Upper lobe of right lung (tissue), 1 donor: Measurements from ENCODE around the gene FLT3. TPM values are rescaled to one million over a fixed set of nuclear protein-coding genes. Genes with fewer than 3 reads are reported as not detected.

ENCODE experiments used
- ATAC-seq: fragments of 200-7000 bp; cut with Tn5 transposase; one replicate; pipeline ENCODE4 v1.9.1; 2020; ENCODE audit warnings: mild to moderate bottlenecking, moderate library complexity
- DNase-seq: peaks from one replicate; pipeline ENCODE4 v3.0.0-alpha.2; 2020
- H3K27ac ChIP-seq: fragments of 200-600 bp; one replicate; pipeline ENCODE4 v1.8.0; 2022
- H3K27me3 ChIP-seq: fragments of 200-600 bp; one replicate; pipeline ENCODE4 v1.8.0; 2022; ENCODE audit warnings: mild to moderate bottlenecking
- H3K36me3 ChIP-seq: fragments of 200-600 bp; one replicate; pipeline ENCODE4 v1.8.0; 2022
- H3K4me1 ChIP-seq: fragments of 200-600 bp; one replicate; pipeline ENCODE4 v1.8.0; 2022
- H3K4me3 ChIP-seq: fragments of 200-600 bp; one replicate; pipeline ENCODE4 v1.8.0; 2022; ENCODE audit warnings: mild to moderate bottlenecking
- H3K9me3 ChIP-seq: fragments of 200-600 bp; one replicate; pipeline ENCODE4 v1.8.0; 2022
- intact Hi-C: fragments of 100-400 bp; cut with DNase I; formaldehyde crosslinking; loops from one replicate; pipeline ENCODE4 v1.11.0; 2022
- total RNA-seq: library from RNA; stranded (reverse); fragmentation: NEBNext Ultra II Directional; extraction: Animal tissue kit (Norgen Biotek cat#: 25700); gene quantifications from one replicate; pipeline ENCODE4 v1.2.1, GENCODE V29; 2021
- TF ChIP-seq, protein P1 (sequence below): fragments of 200-600 bp; IDR thresholded peaks from one replicate; pipeline ENCODE4 v1.8.0; 2022; ENCODE audit warnings: antibody characterized with exemption
- donor health status: DM: no; HTN: yes; CAD: no; lungs with severe emphysema.

The FLT3 gene
- total RNA-seq, 1 donor from 2014 or later = 1.1 TPM

DNA sequence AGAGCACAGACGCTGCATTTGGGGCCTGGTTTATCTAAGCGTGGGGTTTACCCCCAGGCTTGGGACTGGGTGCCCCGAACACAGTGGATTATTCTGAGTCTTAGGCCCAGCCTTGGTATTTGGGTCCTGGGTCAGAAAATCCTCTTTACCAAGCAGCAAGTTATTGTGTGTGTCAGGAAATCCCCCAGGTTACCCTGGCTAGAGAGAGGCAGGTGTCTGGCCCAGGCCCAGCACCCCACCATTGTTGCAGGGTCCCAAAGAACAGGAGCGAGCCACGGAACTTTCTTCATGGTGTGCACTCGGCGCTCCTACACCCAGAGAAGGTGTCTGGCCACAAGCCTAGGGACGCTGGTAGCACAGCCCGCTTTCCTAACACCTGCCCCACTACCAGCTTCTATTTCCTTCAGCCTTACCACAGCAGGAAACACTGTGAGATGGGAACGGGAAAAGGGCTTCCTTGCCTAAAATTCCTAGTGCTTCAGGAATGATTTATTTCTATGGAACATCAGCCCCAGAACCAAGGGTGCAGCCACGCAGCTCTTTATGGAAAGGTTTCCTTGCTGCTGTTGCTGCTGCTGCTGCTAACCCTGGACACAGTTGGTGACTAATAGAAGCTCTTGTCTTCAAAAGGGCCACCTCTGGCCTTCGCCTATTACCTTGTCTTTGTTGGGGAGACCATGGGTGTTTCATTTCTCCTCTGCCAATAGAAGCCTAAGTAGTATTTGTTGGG, 123.8 kb downstream of the FLT3 start:
- intact Hi-C loops = loop anchor here (10.0 kb wide), 1 partner anchor 152 kb away; no protein-coding TSS in a partner anchor
- Histone ChIP-seq H3K4me3 (no peak overlapping the region), H3K9me3 (no peaks in the 10 kb centered on the region), H3K27ac (no peak overlapping the region), H3K27me3 (peaks cover 97% of the 10 kb centered on the region), H3K36me3 (no peaks in the 10 kb centered on the region), H3K4me1 (no peaks in the 10 kb centered on the region)
- TF ChIP-seq, protein P1, sequence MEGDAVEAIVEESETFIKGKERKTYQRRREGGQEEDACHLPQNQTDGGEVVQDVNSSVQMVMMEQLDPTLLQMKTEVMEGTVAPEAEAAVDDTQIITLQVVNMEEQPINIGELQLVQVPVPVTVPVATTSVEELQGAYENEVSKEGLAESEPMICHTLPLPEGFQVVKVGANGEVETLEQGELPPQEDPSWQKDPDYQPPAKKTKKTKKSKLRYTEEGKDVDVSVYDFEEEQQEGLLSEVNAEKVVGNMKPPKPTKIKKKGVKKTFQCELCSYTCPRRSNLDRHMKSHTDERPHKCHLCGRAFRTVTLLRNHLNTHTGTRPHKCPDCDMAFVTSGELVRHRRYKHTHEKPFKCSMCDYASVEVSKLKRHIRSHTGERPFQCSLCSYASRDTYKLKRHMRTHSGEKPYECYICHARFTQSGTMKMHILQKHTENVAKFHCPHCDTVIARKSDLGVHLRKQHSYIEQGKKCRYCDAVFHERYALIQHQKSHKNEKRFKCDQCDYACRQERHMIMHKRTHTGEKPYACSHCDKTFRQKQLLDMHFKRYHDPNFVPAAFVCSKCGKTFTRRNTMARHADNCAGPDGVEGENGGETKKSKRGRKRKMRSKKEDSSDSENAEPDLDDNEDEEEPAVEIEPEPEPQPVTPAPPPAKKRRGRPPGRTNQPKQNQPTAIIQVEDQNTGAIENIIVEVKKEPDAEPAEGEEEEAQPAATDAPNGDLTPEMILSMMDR = no peak
- DNase-seq = peak; percentile 9
- no peak for ATAC-seq

DNA sequence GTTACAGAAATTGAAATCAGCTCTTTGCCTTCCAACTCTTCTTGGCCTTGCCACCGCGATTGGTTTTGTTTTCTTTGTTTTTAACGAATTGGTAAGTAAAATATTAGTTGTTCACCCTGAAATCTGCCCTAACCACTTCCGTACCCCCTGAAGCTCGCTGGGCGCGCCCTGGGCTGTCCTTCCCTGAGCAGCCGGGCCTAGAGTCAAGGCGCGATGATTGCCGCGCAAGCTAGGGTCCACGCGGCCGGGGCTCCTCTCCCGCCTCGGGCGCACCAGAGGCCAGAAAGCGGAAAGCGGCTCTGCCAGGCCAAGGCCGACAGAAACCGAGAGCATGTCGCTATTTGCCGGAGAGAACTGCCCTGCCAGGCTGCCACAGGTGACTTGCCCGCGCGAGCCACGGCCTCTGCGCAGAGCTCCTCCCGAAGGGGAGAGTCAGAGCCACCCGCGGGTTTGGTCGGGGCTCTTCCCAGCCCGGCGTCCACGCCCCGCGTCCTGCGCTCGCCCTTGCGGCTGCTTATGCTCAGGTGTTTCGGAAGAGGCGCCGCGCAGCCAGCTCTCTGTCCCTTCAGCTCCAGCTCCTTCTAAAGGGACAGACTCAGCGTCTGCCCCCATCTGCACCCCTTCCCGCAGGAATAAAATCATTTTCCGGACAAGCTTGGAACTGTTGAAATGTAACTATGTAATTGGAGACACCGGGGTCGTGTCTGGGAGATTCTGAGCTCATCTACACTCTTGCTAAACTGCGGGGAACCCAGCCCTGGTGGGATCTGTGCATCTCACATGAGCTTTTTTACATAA, 124.6 kb downstream of the FLT3 start:
- Histone ChIP-seq H3K4me3 (no peak overlapping the region), H3K27ac (no peak overlapping the region), H3K27me3 (peaks cover 97% of the 10 kb centered on the region), H3K9me3 (no peaks in the 10 kb centered on the region), H3K36me3 (no peaks in the 10 kb centered on the region), H3K4me1 (no peaks in the 10 kb centered on the region)
- TF ChIP-seq, protein P1 = no peak
- ATAC-seq = no peak
- peak; percentile 46 for DNase-seq
- intact Hi-C loops = loop anchor here (10.0 kb wide), 1 partner anchor 151 kb away; no protein-coding TSS in a partner anchor

DNA sequence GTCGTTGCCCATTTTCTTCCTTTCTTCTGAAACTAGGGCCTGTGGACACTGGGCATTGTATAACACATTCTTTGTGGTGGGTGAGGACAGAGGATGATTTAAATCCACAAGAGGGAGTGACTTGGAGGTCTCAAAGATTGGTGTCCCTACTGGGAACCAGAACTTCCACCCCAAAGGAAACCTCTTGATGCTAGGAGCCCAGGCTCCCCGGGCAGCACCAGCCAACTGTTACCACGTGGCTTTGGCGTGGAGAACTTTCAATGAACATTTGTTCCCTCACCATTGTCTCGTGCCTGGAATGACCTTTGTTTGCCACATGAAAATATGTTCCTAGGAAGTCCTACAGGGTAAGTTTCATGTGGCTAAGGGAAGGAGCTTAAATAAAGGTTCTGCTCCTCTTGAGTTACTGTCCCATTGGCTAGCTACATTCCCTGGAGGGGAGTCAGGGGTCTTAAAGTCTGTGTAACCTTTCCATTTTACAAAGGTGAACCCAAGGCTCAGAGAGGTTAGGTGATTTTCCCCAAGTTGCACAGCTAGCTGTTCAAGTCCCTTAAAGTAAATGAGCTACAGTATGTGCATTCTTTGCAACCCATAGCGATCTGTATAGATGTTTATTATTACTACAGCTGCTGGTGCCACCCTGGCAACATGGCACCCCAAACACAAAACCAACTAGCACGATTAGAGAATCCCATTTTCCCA, 126.3 kb downstream of the FLT3 start:
- TF ChIP-seq, protein P1 = no peak
- Histone ChIP-seq H3K27me3 (peaks cover 97% of the 10 kb centered on the region), H3K27ac (no peak overlapping the region), H3K4me3 (no peak overlapping the region), H3K9me3 (no peaks in the 10 kb centered on the region), H3K4me1 (no peaks in the 10 kb centered on the region), H3K36me3 (no peaks in the 10 kb centered on the region)
- DNase-seq (no peak), ATAC-seq (no peak)
- intact Hi-C loops = loop anchor here (10.0 kb wide), 1 partner anchor 149 kb away; no protein-coding TSS in a partner anchor

DNA sequence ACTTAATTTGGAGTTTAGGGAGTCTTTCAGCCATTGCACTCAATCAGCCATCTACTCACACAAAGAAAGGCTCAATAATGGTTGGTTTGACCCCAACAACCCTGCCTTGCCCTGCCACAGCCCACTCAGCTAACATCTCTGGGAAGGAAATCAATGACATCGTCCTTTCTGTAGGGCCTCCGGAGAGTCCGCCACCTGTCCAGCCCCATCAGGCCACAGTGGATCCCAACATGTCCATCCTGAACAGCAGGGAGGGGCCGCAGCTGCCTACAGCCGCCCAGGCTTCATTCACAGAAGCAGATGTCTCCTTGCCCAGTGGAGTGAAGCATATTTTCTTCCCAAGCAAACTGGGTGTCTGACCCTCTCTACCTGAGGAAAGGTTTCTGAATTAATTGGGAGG, 127.1 kb downstream of the FLT3 start:
- no peak overlapping the region for H3K4me3 ChIP-seq
- H3K9me3 ChIP-seq = no peaks in the 10 kb centered on the region
- intact Hi-C loops = loop anchor here (10.0 kb wide), 1 partner anchor 148 kb away; no protein-coding TSS in a partner anchor
- peaks cover 97% of the 10 kb centered on the region for H3K27me3 ChIP-seq
- no peak overlapping the region for H3K27ac ChIP-seq
- no peak for ATAC-seq
- H3K4me1 ChIP-seq = peaks cover 1% of the 10 kb centered on the region
- H3K36me3 ChIP-seq = no peaks in the 10 kb centered on the region
- no peak for DNase-seq
- TF ChIP-seq, protein P1 = no peak

DNA sequence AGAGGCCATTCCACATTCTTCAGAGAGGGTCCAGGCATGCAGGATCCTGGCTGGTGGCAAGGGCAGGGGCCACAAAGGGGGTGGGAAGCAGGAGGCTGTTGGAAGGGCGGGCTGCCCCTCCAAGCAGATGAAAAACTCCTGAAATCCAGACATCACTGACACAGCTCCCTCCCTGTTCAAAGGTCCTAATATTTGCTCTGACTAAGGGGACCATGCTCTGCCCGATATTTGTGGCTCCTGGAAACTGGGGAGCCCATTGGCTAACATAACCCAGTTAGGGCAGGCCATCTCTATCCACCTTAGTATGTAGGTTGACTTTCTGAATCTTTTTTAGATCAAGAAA, 127.9 kb downstream of the FLT3 start:
- H3K36me3 ChIP-seq = no peaks in the 10 kb centered on the region
- TF ChIP-seq, protein P1 = no peak
- DNase-seq = no peak
- ATAC-seq = no peak
- no peak overlapping the region for H3K27ac ChIP-seq
- intact Hi-C loops = loop anchor here (10.0 kb wide), 1 partner anchor 148 kb away; no protein-coding TSS in a partner anchor
- peaks cover 4% of the 10 kb centered on the region for H3K4me1 ChIP-seq
- no peaks in the 10 kb centered on the region for H3K9me3 ChIP-seq
- H3K27me3 ChIP-seq = peaks cover 97% of the 10 kb centered on the region
- H3K4me3 ChIP-seq = no peak overlapping the region
